Suprapubic skin (tissue), 3 donors: ENCODE data around the gene UBR7.

Experiments used
- POLR2A ChIP-seq, 2 donors: fragments of 450-650 bp; IDR thresholded peaks; one replicate each; pipeline ENCODE4 v1.6.1; 2017; ENCODE audit warnings: antibody characterized with exemption in 2 of 2, mild to moderate bottlenecking in 2 of 2, moderate library complexity in 2 of 2
- TF ChIP-seq, protein P1 (sequence below), 2 donors: fragments of 200-600 bp in 1 of 2; fragments of 450-650 bp in 1 of 2; sonication (generic) in 1 of 2; IDR thresholded peaks; one replicate each; pipeline ENCODE4 v1.5.1; 2016 to 2019; ENCODE audit warnings: antibody characterized with exemption in 2 of 2, mild to moderate bottlenecking in 1 of 2, moderate library complexity in 1 of 2

DNA sequence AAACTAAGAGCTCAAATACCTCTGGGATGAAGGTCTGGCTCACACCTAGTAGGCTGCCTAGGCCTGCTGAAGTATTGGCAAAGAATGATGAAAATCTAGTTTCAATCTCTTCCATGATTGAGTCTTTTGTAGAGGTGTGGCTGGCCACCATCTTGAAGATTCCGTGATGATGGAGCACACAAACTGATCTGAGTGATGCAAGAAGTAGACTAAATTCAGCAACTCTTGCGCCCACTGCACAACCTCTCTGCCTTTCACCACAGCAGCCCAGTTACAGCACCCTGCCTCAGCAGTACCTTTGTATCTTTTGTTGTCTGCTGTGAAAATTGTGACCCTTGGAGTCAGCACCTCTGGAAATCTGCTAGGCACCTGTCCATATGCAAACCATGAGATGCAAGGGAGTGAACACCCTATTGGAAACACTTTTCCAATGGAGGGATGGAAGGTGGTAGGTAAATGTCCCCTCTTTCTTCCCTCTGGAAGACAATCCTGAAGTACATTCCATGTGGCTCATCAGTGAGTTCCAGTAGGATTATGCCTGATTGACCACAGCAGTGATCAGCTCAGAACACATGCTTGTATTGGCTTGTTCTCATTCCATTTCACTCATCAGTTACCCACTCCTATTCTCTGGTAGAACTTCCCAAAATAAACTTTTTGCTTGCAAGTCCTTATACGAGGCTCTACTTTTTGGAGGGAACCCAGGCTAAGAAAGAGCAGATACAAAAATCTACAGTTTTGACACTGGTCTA is 67.2 kb downstream of the UBR7 start:
- TF ChIP-seq POLR2A (IDR thresholded peaks at IDR 0.05): no peak
- TF ChIP-seq, protein P1, sequence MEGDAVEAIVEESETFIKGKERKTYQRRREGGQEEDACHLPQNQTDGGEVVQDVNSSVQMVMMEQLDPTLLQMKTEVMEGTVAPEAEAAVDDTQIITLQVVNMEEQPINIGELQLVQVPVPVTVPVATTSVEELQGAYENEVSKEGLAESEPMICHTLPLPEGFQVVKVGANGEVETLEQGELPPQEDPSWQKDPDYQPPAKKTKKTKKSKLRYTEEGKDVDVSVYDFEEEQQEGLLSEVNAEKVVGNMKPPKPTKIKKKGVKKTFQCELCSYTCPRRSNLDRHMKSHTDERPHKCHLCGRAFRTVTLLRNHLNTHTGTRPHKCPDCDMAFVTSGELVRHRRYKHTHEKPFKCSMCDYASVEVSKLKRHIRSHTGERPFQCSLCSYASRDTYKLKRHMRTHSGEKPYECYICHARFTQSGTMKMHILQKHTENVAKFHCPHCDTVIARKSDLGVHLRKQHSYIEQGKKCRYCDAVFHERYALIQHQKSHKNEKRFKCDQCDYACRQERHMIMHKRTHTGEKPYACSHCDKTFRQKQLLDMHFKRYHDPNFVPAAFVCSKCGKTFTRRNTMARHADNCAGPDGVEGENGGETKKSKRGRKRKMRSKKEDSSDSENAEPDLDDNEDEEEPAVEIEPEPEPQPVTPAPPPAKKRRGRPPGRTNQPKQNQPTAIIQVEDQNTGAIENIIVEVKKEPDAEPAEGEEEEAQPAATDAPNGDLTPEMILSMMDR (IDR thresholded peaks at IDR 0.05): no peak
